ENCODE results near the gene FKBP1A.

GRCh38 chr20:1375515-1375914, 17.3 kb downstream of the FKBP1A start:
- TF ChIP-seq BHLHE40 (IDR thresholded peaks at IDR 0.05; ENCODE audit: low read length) = no peak
- no peak for TF ChIP-seq DIDO1 (tag; IDR thresholded peaks at IDR 0.05; ENCODE audit: low read depth)
- TF ChIP-seq CTCF (IDR thresholded peaks at IDR 0.05 in 2 of 3, conservative IDR thresholded peaks at IDR 0.05 in 1 of 3; ENCODE audit: insufficient read depth in 2 of 3, low read depth in 1 of 3, low read length in 3 of 3) = no peak
- TF ChIP-seq THAP7 (CRISPR knock-in tag; IDR thresholded peaks at IDR 0.05) = no peak
- TF ChIP-seq SMC3 (conservative IDR thresholded peaks at IDR 0.05; ENCODE audit: insufficient read depth, low read depth, low read length) = no peak
- no peak for TF ChIP-seq ATF3 (IDR thresholded peaks at IDR 0.05)
- TF ChIP-seq ATF3 (CRISPR knock-in tag; conservative IDR thresholded peaks at IDR 0.05) = no peak
- no peak for TF ChIP-seq TBL1XR1 (IDR thresholded peaks at IDR 0.05; ENCODE audit: low read length in 2 of 2)
- no peak for TF ChIP-seq ZNF12 (CRISPR knock-in tag; IDR thresholded peaks at IDR 0.05)
- no peak for TF ChIP-seq POLR2AphosphoS5 (IDR thresholded peaks at IDR 0.05; ENCODE audit: control insufficient read depth, insufficient read depth, low read depth, low read length)
- TF ChIP-seq CREB5 (CRISPR knock-in tag; IDR thresholded peaks at IDR 0.05) = no peak
- TF ChIP-seq RHOXF2B (CRISPR knock-in tag; conservative IDR thresholded peaks at IDR 0.05) = no peak

Data from K562 (cell line).